ENCODE data around the gene ETV6.

GRCh38 chr12:11777451-11777850 is 128.0 kb downstream of the ETV6 start:
- TF ChIP-seq POLR2AphosphoS5 (IDR thresholded peaks at IDR 0.05; ENCODE audit: low read depth, low read length): no peak
- no peak for TF ChIP-seq SP1 (IDR thresholded peaks at IDR 0.05; ENCODE audit: low read depth)
